Ishikawa (cell line): ENCODE results near the gene RUSC1.

ENCODE experiments used
- CEBPB ChIP-seq: IDR thresholded peaks from 2 replicates; pipeline ENCODE4 v1.6.1; 2012
- EP300 ChIP-seq: IDR thresholded peaks from 2 replicates; pipeline ENCODE4 v1.6.1; 2012; ENCODE audit warnings: borderline replicate concordance
- RAD21 ChIP-seq: IDR thresholded peaks from 2 replicates; pipeline ENCODE4 v1.6.1; 2012; ENCODE audit warnings: low read depth
- REST ChIP-seq: IDR thresholded peaks from 2 replicates; pipeline ENCODE4 v1.6.1; 2012; ENCODE audit warnings: low read depth, mild to moderate bottlenecking
- TEAD4 ChIP-seq: IDR thresholded peaks from 2 replicates; pipeline ENCODE4 v1.6.1; 2012

GRCh38 chr1:155300024-155300423, 20.7 kb upstream of the RUSC1 start:
- TF ChIP-seq RAD21 (no peak), TEAD4 (no peak), CEBPB (no peak), EP300 (no peak), REST (no peak)
